Astrocyte of the spinal cord (primary cell): ENCODE measurements around the gene LRRC31.

Experiments
- DNase-seq: peaks from one replicate; pipeline ENCODE4 v3.0.0; 2011; ENCODE audit warnings: low read depth, low spot score
- H3K4me3 ChIP-seq: 2 replicates; pipeline ENCODE4 v1.5.1; 2011; ENCODE audit warnings: low read depth, mild to moderate bottlenecking, low read length, moderate library complexity
- CTCF ChIP-seq: IDR thresholded peaks from 2 replicates; pipeline ENCODE4 v1.5.1; 2012; ENCODE audit warnings: low read depth, mild to moderate bottlenecking, low read length, inconsistent platforms
- in situ Hi-C: cut with HindIII; loops from 2 replicates; pipeline ENCODE4 v1.10.0; 2017; ENCODE audit warnings: low sequenced_read_pairs

LRRC31 gene

DNA sequence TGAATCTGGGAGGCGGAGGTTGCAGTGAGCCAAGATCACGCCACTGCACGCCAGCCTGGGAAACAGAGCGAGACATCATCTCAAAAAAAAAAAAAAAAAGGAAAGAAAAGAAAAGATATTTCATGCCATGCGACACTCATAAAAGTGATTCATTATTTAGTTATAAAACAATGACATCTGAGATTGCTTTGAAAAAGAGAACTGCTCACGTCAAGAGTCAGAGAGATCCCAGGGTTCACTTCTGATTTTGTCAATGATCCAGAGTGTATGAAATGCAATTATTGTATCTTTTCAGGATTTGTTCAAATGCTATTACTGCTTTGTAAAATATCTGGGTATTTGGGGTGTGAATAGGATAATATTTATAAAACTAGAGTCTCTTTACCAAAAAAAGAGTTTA lies 35.7 kb upstream of the LRRC31 start:
- TF ChIP-seq CTCF, result no peak
- in situ Hi-C loops, result no loop called here
- no peak for DNase-seq
- no peak overlapping the region for H3K4me3 ChIP-seq

DNA sequence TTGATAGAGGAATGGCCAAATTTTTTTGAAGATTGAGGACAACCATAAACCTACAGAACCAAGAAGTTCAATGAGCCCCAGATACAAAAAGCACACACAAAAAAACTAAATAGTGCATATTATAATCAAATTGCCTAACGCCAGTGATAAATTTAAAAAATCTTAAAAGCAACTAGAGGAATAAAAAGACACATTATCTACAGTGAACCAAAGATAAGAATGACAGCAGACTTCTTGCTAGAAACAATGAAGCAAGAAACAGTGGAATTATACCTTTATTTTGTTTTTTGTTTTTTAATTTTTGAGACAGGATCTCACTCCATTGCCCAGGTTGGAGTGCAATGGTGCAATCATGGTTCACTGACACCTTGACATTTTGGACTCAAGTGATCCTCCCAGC lies 31.7 kb upstream of the LRRC31 start:
- in situ Hi-C loops, result no loop called here
- no peak for DNase-seq

GRCh38 chr3:169897284-169897683 lies 27.5 kb upstream of the LRRC31 start:
- no peak for DNase-seq
- no peak for TF ChIP-seq CTCF
- no peak overlapping the region for H3K4me3 ChIP-seq
- in situ Hi-C loops, result no loop called here

More for the DNA sequence above, 31.7 kb upstream of the LRRC31 start:
- TF ChIP-seq CTCF, result no peak
- H3K4me3 ChIP-seq, result no peak overlapping the region

GRCh38 chr3:169895072-169895471 lies 25.3 kb upstream of the LRRC31 start:
- in situ Hi-C loops, result no loop called here
- no peak overlapping the region for H3K4me3 ChIP-seq
- TF ChIP-seq CTCF, result no peak
- no peak for DNase-seq

DNA sequence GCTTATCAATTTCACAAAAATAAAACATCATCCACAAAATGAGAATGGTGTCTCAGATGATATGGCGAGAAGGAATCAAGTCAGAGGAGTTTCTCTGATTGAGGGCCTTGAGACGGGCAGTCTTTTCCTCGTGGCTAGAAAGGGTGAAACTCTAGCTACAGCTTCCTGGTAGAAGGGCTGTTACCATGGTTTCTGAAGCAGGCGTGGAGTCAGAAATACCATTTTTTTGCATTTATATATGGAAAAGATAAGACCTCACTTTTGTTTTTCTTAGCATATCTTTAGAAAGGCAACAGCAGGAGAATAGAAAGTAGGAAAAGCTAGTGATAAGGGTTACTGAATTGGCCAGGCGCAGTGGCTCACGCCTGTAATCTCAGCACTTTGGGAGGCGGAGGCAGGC lies 24.4 kb upstream of the LRRC31 start:
- H3K4me3 ChIP-seq, result no peak overlapping the region
- in situ Hi-C loops, result no loop called here
- no peak for DNase-seq
- TF ChIP-seq CTCF, result no peak

- TF ChIP-seq CTCF, result no peak
- no peak for DNase-seq
- in situ Hi-C loops, result no loop called here
- no peak overlapping the region for H3K4me3 ChIP-seq
Observed at GRCh38 chr3:169891886-169892285, 22.2 kb upstream of the LRRC31 start.

- TF ChIP-seq CTCF, result no peak
- in situ Hi-C loops, result no loop called here
- DNase-seq, result peak; percentile 22
Observed at GRCh38 chr3:169886671-169887070, 16.9 kb upstream of the LRRC31 start.

More at GRCh38 chr3:169886671-169887070, 16.9 kb upstream of the LRRC31 start:
- H3K4me3 ChIP-seq, result no peak overlapping the region
